GM21737 (cell line): ENCODE data around the gene TACC2.

ENCODE experiments used
- ATAC-seq: cut with Tn5 transposase; IDR thresholded peaks from one replicate; pipeline ENCODE4 v1.9.1; 2021; ENCODE audit warnings: mild to moderate bottlenecking, moderate library complexity; ENCODE audit not compliant: unreplicated experiment

Gene TACC2

DNA sequence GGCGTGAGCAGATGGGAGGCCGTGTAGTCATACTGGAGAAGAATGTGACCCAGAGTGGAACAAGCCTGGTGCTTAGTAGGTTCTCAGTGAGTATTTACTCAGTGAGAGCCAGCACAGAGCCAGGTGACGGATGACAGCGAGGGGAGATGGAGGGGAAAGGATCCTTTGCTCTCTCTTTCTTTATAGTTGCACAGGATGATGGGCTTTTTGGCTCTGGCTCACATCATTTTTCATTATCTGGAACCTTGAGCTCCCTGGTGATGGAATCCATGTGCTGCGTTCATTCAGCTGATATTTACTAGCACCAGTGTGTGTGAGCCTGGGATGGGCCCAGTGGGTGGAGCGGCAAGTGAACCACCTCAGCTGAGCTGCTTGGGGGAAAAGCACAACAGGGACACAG lies 299.3 kb downstream of the TACC2 start:
- no peak for ATAC-seq

DNA sequence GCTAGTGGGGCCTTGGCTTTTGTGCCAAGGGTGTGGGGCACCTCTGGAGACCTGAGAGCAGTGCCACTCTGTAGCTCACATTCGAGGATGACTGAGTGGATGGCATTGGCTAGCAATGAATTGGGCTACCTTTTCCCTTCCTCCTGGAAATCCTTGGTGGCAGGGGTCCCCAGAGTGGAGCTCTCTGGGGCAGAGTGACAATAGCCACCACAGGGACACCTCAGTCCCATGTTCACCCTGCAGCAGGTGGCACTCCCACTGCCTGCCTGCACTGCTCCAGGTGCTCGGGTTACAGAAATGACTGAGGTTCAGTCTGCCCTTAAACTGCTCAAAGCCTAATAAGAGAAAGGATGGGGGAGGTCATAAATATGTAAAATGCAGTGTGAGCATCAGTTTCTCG lies 300.0 kb downstream of the TACC2 start:
- no peak for ATAC-seq

GRCh38 chr10:122290334-122290733 lies 301.4 kb downstream of the TACC2 start:
- no peak for ATAC-seq

DNA sequence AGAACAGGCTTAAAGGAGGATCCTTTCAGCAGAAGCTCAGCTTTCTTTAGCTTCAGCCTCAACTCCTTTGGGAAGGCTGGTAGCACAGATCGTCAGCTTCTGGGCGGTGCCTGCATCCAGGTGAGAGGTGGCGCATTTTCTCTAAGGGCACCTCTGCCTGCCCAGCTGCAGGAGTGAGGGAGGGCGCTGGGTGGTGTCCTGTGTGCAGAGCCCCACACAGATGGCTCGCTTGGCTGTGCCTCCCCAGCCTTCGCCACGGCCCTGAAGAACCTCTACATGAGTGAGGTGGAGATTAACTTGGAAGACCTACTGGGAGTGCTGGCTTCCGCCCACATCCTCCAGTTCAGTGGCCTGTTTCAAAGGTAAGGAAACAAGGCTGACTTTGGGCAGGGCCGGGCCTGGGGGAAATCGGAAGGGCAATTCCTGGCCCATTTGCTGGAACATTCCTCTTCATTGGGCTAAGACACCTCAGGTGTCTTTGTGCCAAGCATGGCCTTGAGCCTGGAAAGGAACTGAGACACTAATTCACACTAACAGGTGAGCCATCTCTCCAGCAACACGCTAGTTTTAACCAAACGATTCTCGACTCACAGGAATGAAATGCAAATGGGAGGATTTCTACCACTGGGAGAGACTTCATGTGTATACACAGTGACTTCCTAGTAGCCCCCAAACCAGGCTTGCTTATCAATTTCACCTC lies 302.0 kb downstream of the TACC2 start:
- ATAC-seq = no peak

- ATAC-seq = no peak
These were observed 302.8 kb downstream of the TACC2 start for GRCh38 chr10:122291739-122292138.

- no peak for ATAC-seq
These were observed 303.4 kb downstream of the TACC2 start for GRCh38 chr10:122292376-122292775.

DNA sequence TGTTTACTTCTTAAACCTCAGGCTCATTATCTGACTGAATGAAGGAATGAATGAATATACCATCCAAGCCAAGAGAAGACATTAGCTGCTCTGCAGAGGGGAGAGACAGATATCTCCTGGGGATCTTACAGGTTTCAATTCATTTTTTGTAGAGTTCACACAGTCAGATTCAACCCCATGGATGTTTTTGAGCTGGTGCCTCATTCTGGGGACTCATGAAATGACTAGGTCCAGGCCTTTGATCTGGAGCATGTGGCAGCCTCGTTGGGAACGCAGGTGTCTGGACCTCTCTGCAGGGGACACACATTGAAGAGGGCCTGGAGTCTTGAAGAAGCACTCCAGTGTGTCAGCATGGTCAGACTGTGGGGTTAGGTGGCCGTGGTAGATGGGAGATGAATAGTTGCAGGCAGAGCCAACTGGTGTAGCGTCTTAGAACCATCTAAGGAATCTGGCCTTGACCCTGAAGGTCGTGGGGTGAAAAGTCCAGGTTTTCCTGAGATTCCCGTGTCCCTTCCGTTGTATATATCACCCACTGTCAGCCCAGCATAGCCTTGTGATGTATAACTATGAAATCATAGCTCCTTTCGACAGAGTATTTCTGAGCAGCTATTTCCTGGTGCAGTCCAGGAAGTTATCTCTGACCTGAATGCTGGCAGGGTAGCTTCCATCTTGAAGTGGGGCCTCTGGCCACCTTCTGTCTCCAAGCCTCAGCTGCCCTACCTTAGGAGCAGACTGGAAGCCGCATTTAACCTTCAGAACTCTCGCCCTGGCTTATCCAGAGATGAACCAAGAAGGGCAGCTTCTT lies 304.4 kb downstream of the TACC2 start:
- no peak for ATAC-seq

DNA sequence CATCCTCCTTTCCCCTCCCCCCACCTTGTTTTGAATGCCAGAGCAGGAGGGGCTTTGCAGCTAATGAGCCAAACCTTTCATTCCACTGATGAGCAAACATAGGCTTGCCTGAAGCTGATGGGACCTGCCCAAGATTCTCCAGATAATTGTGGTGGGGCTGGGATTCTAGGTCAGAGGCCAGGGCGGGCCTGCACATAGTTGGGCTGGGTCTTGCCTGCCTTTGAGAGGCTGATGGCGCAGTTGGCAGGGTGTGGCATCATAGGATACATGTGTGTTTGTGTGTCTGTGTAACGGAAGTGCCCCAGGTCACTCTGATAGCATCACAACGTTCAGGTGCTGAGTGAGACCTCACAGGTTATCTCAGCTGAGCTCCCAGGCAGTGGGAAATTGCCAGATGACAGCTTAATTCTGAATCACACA lies 305.0 kb downstream of the TACC2 start:
- ATAC-seq = no peak

GRCh38 chr10:122294511-122295450 lies 305.8 kb downstream of the TACC2 start:
- ATAC-seq = no peak

DNA sequence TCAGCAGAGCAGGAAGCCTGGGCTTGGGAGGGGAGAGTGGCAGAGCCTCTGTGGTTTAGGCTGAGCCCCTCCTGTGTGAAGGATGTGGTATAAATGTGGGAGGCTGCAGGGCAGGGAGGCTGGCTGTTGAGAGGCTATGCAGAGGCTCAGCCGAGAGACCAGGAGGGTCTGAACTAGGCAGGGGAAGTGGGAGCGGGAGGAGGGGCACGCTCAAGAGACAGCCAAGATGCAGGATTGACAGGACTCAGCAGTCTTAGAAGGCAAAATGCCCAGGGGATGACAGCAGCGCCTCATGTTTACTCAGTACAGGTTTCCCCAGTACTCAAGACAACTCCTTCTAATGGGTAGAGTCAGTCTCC lies 306.5 kb downstream of the TACC2 start:
- ATAC-seq = no peak

GRCh38 chr10:122296363-122297120 lies 307.6 kb downstream of the TACC2 start:
- no peak for ATAC-seq

GRCh38 chr10:122297583-122297982 lies 308.6 kb downstream of the TACC2 start:
- no peak for ATAC-seq

DNA sequence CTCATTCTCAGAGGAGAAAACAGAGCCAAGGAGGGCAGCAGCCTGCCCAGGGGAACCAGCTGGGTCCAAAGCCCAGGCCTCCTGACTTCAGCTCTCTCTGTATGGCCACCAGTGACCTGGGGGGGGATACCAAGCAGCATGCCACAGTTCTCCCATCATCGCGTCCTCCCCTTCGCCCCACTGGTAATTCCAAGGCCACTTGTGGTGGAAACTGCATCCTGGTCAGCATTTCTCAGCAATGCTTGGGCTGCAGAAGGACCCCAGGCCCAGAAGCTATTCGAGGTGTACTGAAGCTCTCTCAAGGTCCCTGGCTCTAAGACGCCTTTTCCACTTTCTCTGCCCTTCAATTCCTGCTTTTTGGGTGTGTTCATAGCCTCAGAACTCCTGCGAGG lies 309.2 kb downstream of the TACC2 start:
- no peak for ATAC-seq

GRCh38 chr10:122298598-122299301 lies 309.8 kb downstream of the TACC2 start:
- ATAC-seq = no peak

DNA sequence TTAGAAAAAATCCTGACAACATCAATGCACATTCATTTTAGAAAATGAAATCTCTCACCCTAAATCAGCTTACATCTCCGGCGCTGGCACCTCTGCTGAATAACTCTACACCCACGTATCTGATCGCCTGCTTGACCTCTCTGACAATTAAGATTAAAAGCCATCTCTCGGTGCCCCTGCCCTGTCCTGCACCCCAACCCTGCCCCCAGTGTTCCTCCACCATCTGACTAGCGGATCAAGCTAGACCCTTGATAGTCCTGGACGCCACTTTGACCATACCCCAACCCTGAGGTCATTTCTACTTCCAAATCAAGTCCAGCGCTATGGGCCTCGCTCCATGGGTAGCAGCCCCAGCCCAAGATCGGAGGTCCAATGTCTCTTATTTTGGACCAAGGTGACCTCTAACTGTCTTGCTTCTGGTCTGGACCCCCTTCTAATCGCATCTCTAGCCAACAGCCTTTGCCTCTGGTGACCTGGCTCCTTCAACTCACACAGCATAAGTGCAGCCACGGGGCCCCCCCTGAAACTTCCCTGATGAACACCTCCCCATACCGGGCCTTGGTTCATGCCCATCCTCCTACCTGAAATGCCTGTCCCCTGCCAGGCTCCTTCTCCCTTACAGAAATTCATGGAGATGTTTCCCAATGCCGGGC lies 310.6 kb downstream of the TACC2 start:
- ATAC-seq = no peak

DNA sequence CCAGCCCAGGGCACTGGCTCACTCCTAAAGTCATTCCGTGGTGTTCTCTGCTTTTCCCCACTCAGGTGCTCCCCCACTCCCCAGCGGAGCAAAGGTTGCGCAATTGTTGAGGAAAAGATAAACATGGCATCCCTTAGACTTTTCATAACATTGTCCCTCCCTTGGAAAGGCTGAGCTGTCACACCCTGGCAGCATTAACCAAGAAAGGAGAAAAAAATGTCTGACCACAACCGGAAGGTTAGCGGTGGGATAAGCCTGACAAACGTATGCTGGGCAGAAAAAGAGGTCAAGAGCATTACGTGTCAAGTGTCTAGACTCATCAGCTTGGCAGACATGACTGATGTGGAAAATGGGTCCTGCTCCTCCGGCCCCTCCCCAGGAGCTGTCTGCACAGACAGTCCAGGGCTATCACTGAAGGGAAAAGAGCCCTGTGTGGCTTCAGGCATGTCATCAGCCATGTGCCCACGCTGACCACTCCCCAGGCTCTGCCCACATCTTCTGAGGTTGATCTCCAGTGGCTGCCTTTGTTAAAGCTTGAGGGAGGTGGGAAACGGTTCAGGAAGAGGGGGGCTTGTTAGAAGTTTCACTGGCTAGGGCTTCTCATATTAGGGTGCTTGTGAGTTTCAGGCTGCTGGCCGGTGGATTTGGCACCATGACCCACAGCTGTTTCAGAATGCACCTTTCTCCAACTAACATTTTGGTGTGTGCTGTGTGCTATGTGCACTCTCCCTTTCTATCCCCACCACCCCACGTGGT lies 312.3 kb downstream of the TACC2 start:
- no peak for ATAC-seq

DNA sequence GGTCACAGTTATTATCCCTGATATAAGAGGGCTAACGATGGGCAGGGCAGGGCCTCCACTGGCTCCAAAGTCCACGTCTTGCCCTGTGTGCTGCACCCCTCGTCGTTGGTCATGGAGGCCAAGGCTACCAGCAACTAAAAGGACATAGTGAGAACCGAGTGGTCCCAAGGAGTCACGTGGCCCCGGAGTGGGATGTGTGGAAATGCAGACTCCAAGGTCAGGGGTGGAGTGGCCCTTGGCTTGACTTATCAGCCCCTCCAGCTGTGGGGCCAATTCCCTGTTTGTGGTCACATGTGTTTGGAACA lies 312.8 kb downstream of the TACC2 start:
- no peak for ATAC-seq

DNA sequence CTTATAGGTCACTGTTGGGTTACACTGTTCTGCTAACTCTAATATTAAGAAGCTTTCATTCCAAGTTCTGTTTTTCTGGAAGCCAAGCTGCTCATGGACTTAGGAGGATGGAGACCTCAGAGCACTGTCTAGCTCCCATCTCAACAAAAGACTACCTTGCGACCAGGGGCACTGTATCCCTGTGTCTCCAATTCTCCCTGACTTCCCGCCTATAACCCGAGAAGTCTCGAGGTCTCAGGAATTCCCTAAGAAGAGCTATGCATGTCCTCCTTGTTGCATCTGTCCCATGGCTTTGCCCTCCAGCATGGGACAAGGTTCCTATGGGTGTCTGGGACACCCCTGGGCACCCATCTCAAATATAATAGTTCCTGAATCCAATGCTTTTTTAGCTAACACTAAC lies 313.4 kb downstream of the TACC2 start:
- ATAC-seq = no peak
